Measurements from ENCODE around the gene HSPE1. TPM values are rescaled to one million over a fixed set of nuclear protein-coding genes. Genes with fewer than 3 reads are reported as not detected.

The HSPE1 gene
- total RNA-seq, 4 donors from 2014 or later: 3.4 to 151 (median 56.4) TPM

GRCh38 chr2:197502685-197503084 lies 2.5 kb downstream of the HSPE1 start:
- WGBS, 2 donors (ENCODE audit: low coverage in 1 of 2): 46 to 62% methylated on average over 4 of the region's 4 CpGs
- DNase-seq: no peak
- H3K27ac ChIP-seq: peak overlapping the region in 2 of 4 donors; percentile 99
- TF ChIP-seq CTCF (IDR thresholded peaks at IDR 0.05) (no peak), POLR2A (IDR thresholded peaks at IDR 0.05) (no peak), EP300 (IDR thresholded peaks at IDR 0.05; ENCODE audit: low read depth) (no peak), POLR2AphosphoS5 (IDR thresholded peaks at IDR 0.05) (no peak)
- peak overlapping the region in 1 of 4 donors; percentile 4 for H3K4me3 ChIP-seq
- no peaks in the 10 kb centered on the region for H3K27me3 ChIP-seq
- H3K4me1 ChIP-seq: peaks cover 16 to 34% (median 28%) of the 10 kb centered on the region in 4 donors
- in situ Hi-C loops (cut with MboI; ENCODE audit: low pct_ligation_motif_present in 1 of 4, low pct_unique_long_range_greater_than_20kb in 1 of 4, low sequenced_read_pairs in 3 of 4) (no loop called here), intact Hi-C loops (cut with DNase I; ENCODE audit: low total_unique reads) (no loop called here)
- H3K9me3 ChIP-seq: no peaks in the 10 kb centered on the region
- peaks cover 0 to 15% (median 5%) of the 10 kb centered on the region in 4 donors for H3K36me3 ChIP-seq

- Histone ChIP-seq H3K4me1 (peaks cover 6 to 22% (median 17%) of the 10 kb centered on the region in 4 donors), H3K27me3 (no peaks in the 10 kb centered on the region), H3K4me3 (no peak overlapping the region), H3K9me3 (no peaks in the 10 kb centered on the region), H3K36me3 (peaks cover 0 to 15% (median 5%) of the 10 kb centered on the region in 4 donors), H3K27ac (no peak overlapping the region)
- in situ Hi-C loops (cut with MboI; ENCODE audit: low pct_ligation_motif_present in 1 of 4, low pct_unique_long_range_greater_than_20kb in 1 of 4, low sequenced_read_pairs in 3 of 4): no loop called here
- DNase-seq: no peak
- intact Hi-C loops (cut with DNase I; ENCODE audit: low total_unique reads): no loop called here
- 91 to 100% methylated on average over 2 of the region's 2 CpGs for WGBS, 2 donors (ENCODE audit: low coverage in 1 of 2)
- TF ChIP-seq POLR2A (IDR thresholded peaks at IDR 0.05) (no peak), EP300 (IDR thresholded peaks at IDR 0.05; ENCODE audit: low read depth) (no peak), POLR2AphosphoS5 (IDR thresholded peaks at IDR 0.05) (no peak), CTCF (IDR thresholded peaks at IDR 0.05) (no peak)
Measured at GRCh38 chr2:197504000-197504399, 3.8 kb downstream of the HSPE1 start.

- H3K9me3 ChIP-seq: no peaks in the 10 kb centered on the region
- in situ Hi-C loops (cut with MboI; ENCODE audit: low pct_ligation_motif_present in 1 of 4, low pct_unique_long_range_greater_than_20kb in 1 of 4, low sequenced_read_pairs in 3 of 4): no loop called here
- H3K4me1 ChIP-seq: peaks cover 6 to 22% (median 17%) of the 10 kb centered on the region in 4 donors
- H3K27me3 ChIP-seq: no peaks in the 10 kb centered on the region
- no peak for TF ChIP-seq EP300 (IDR thresholded peaks at IDR 0.05; ENCODE audit: low read depth)
- no peak for TF ChIP-seq POLR2AphosphoS5 (IDR thresholded peaks at IDR 0.05)
- TF ChIP-seq CTCF (IDR thresholded peaks at IDR 0.05): no peak
- no peak for TF ChIP-seq POLR2A (IDR thresholded peaks at IDR 0.05)
- DNase-seq: no peak
- peaks cover 0 to 15% (median 5%) of the 10 kb centered on the region in 4 donors for H3K36me3 ChIP-seq
- intact Hi-C loops (cut with DNase I; ENCODE audit: low total_unique reads): no loop called here
- no peak overlapping the region for H3K27ac ChIP-seq
- H3K4me3 ChIP-seq: no peak overlapping the region
- WGBS, 2 donors (ENCODE audit: low coverage in 1 of 2): 90 to 100% methylated on average over 3 to 6 of the region's 6 CpGs
Measured at GRCh38 chr2:197504512-197504911, 4.3 kb downstream of the HSPE1 start.

- intact Hi-C loops (cut with DNase I; ENCODE audit: low total_unique reads) (no loop called here), in situ Hi-C loops (cut with MboI; ENCODE audit: low pct_ligation_motif_present in 1 of 4, low pct_unique_long_range_greater_than_20kb in 1 of 4, low sequenced_read_pairs in 3 of 4) (no loop called here)
- no peaks in the 10 kb centered on the region for H3K27me3 ChIP-seq
- peaks cover 0 to 15% (median 5%) of the 10 kb centered on the region in 4 donors for H3K36me3 ChIP-seq
- DNase-seq: no peak
- TF ChIP-seq CTCF (IDR thresholded peaks at IDR 0.05) (no peak), POLR2AphosphoS5 (IDR thresholded peaks at IDR 0.05) (no peak), POLR2A (IDR thresholded peaks at IDR 0.05) (no peak), EP300 (IDR thresholded peaks at IDR 0.05; ENCODE audit: low read depth) (no peak)
- peaks cover 6 to 15% (median 10%) of the 10 kb centered on the region in 4 donors for H3K4me1 ChIP-seq
- no peaks in the 10 kb centered on the region for H3K9me3 ChIP-seq
- 93 to 95% methylated on average over 5 of the region's 5 CpGs for WGBS, 2 donors (ENCODE audit: low coverage in 1 of 2)
- H3K4me3 ChIP-seq: no peak overlapping the region
- H3K27ac ChIP-seq: no peak overlapping the region
Measured at GRCh38 chr2:197506658-197507057, 6.5 kb downstream of the HSPE1 start.

All from transverse colon (tissue), 4 donors.